A673 (cell line): ENCODE data around the gene DPP10. TPM values are rescaled to one million over a fixed set of nuclear protein-coding genes. Genes with fewer than 3 reads are reported as not detected.

Experiments used
- BruUV-seq: library from RNA; stranded (reverse); fragments of 400-500 nt; replicated peaks from 2 replicates; lab custom pipeline; 2021; lab: Mats Ljungman, UMichigan
- CTCF ChIA-PET: fragments of 300-600 bp; sonication (Branson Sonifier 250); formaldehyde crosslinking; loops from one replicate; lab custom pipeline; 2022; ENCODE audit warnings: antibody characterized with exemption; lab: Charles Lee
- POLR2A ChIA-PET: fragments of 300-600 bp; sonication (Branson Sonifier 250); formaldehyde crosslinking; loops from one replicate; lab custom pipeline; 2022; ENCODE audit warnings: antibody characterized with exemption; ENCODE audit not compliant: low non-redundant PET; lab: Charles Lee
- DNase-seq: peaks from one replicate; pipeline ENCODE4 v3.0.0-alpha.2; 2015; ENCODE audit warnings: low spot score
- H3K27ac ChIP-seq: fragments of 200-600 bp; sonication (generic); 2 replicates; pipeline ENCODE4 v1.5.1; 2016; ENCODE audit warnings: mixed run types, low read depth, mild to moderate bottlenecking, mixed read lengths, antibody characterized with exemption, low read length; ENCODE audit not compliant: poor library complexity, severe bottlenecking
- H3K27me3 ChIP-seq: fragments of 200-600 bp; sonication (generic); replicated peaks from 2 replicates; pipeline ENCODE4 v1.6.1; 2017; ENCODE audit warnings: mixed run types, low read depth, mild to moderate bottlenecking, mixed read lengths, antibody characterized with exemption, low read length; ENCODE audit not compliant: insufficient read depth, poor library complexity
- H3K36me3 ChIP-seq: fragments of 200-600 bp; sonication (generic); 2 replicates; pipeline ENCODE4 v1.6.1; 2016; ENCODE audit warnings: mixed run types, mild to moderate bottlenecking, mixed read lengths, antibody characterized with exemption, low read length; ENCODE audit not compliant: insufficient read depth, poor library complexity, severe bottlenecking
- H3K4me1 ChIP-seq: fragments of 200-600 bp; sonication (generic); 2 replicates; pipeline ENCODE4 v1.6.1; 2017; ENCODE audit warnings: mixed run types, mild to moderate bottlenecking, mixed read lengths, antibody characterized with exemption, low read length; ENCODE audit not compliant: insufficient read depth, poor library complexity, severe bottlenecking
- H3K4me3 ChIP-seq: fragments of 200-600 bp; sonication (generic); 2 replicates; pipeline ENCODE4 v1.5.1; 2016; ENCODE audit warnings: low read depth, mixed run types, mild to moderate bottlenecking, mixed read lengths, low read length; ENCODE audit not compliant: poor library complexity, severe bottlenecking
- H3K9me3 ChIP-seq: fragments of 200-600 bp; sonication (generic); 2 replicates; pipeline ENCODE4 v1.6.1; 2016; ENCODE audit warnings: mixed run types, low read depth, mild to moderate bottlenecking, mixed read lengths, antibody characterized with exemption, low read length; ENCODE audit not compliant: poor library complexity, severe bottlenecking
- EZH2 ChIP-seq: fragments of 200-600 bp; sonication (generic); IDR thresholded peaks from 2 replicates; pipeline ENCODE4 v1.6.1; 2017; ENCODE audit warnings: borderline replicate concordance, low read depth, mild to moderate bottlenecking, mixed read lengths, antibody characterized with exemption, low read length; ENCODE audit not compliant: poor library complexity, severe bottlenecking
- intact Hi-C: fragments of 100-400 bp; cut with micrococcal nuclease; formaldehyde crosslinking; loops from one replicate; pipeline ENCODE4 v1.10.0; 2022; ENCODE audit not compliant: unreplicated experiment
- total RNA-seq: library from RNA; stranded (reverse); gene quantifications from 2 replicates; pipeline ENCODE4 v1.2.3, GENCODE V29; 2021
- TF ChIP-seq, protein P1 (sequence below): fragments of 300-800, 200-600 bp; sonication (generic); conservative IDR thresholded peaks from 2 replicates; pipeline ENCODE4 v1.5.1; 2017; ENCODE audit warnings: low read depth, mild to moderate bottlenecking, antibody characterized with exemption, low read length, moderate library complexity, mixed read lengths

DPP10 gene
- total RNA-seq, 1 experiment from 2014 or later: not detected

DNA sequence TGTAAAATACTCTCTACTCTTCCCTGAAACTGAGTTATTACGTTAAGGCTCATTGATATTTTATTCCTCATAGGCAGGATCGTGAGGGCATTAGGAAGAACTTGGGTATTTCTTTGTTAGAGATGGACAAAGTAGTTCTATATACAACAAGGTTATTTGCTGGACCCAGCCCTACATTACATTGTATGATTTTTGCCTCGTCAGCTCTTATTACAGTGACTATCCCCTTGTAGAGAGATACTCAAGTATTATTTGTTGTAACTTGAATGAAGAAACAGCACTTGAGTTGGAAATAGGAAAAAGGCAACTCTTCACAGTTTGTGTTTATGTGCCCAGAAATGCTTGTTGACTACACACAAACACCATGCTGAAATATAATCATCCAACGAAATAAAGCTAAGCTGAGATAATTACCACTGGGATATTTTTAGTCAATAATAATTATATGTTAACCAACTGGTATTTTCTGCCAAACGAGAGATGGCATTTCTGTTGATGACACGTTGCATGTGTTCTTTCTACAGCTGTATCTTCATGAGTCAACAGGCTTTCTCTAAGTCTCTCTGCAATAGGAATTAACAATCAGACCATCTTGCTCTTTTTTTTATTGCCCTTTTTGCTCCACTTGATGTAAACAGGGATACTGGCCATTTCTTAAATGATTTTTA lies 947.6 kb downstream of the DPP10 start:
- CTCF ChIA-PET: no interaction called here
- Histone ChIP-seq H3K36me3 (no peaks in the 10 kb centered on the region), H3K9me3 (peaks cover 15% of the 10 kb centered on the region), H3K27me3 (no peaks in the 10 kb centered on the region), H3K27ac (no peak overlapping the region), H3K4me3 (no peak overlapping the region), H3K4me1 (no peaks in the 10 kb centered on the region)
- no TSS peak for BruUV-seq
- no peak for DNase-seq
- POLR2A ChIA-PET: no interaction called here
- intact Hi-C loops: no loop called here
- TF ChIP-seq, protein P1, sequence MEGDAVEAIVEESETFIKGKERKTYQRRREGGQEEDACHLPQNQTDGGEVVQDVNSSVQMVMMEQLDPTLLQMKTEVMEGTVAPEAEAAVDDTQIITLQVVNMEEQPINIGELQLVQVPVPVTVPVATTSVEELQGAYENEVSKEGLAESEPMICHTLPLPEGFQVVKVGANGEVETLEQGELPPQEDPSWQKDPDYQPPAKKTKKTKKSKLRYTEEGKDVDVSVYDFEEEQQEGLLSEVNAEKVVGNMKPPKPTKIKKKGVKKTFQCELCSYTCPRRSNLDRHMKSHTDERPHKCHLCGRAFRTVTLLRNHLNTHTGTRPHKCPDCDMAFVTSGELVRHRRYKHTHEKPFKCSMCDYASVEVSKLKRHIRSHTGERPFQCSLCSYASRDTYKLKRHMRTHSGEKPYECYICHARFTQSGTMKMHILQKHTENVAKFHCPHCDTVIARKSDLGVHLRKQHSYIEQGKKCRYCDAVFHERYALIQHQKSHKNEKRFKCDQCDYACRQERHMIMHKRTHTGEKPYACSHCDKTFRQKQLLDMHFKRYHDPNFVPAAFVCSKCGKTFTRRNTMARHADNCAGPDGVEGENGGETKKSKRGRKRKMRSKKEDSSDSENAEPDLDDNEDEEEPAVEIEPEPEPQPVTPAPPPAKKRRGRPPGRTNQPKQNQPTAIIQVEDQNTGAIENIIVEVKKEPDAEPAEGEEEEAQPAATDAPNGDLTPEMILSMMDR: no peak
- TF ChIP-seq EZH2: no peak

DNA sequence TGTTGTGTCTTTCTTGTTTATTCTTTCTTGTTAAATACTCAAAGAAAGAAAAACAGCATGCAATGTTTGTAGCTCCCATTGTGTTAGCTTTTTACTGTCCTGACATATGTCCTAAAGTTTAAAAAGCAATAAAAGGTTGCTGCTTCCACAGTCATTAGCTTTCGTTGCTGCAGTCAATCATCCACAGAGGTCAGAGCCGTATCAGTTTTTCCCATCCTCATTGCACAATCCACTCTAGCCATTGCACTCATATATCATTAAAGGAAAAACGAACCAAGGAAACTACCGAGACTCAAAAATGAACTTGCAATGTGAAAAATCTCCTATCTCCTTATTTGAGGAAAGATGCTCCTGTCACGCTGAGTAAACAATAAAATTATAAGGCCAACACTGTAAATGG lies 954.1 kb downstream of the DPP10 start:
- H3K27me3 ChIP-seq: no peaks in the 10 kb centered on the region
- H3K27ac ChIP-seq: no peak overlapping the region
- DNase-seq: no peak
- TF ChIP-seq EZH2: no peak
- TF ChIP-seq, protein P1: no peak
- POLR2A ChIA-PET: no interaction called here
- CTCF ChIA-PET: no interaction called here
- intact Hi-C loops: no loop called here
- H3K4me1 ChIP-seq: no peaks in the 10 kb centered on the region
- no peak overlapping the region for H3K4me3 ChIP-seq
- no peaks in the 10 kb centered on the region for H3K36me3 ChIP-seq
- no TSS peak for BruUV-seq
- peaks cover 22% of the 10 kb centered on the region for H3K9me3 ChIP-seq

DNA sequence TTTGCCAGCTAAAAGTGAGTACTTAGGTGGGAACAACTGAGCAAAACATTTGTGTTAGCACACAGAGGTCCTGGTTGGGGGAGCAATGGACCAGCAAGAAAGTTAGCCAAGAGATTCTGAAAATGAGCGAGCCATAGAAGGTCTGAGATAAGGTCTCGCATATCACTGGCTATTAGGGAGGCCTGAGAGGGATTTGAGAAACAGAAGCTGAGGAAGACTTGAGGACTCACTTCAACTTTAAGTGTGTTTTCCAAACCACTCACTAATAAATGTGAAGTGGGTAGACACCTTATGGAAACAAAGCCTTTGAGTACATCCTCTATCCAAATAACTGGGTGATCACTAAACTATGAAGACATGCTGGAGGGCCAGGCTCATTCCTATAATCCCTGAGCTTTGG lies 958.5 kb downstream of the DPP10 start:
- TF ChIP-seq, protein P1: no peak
- no peak for TF ChIP-seq EZH2
- Histone ChIP-seq H3K4me3 (no peak overlapping the region), H3K27me3 (no peaks in the 10 kb centered on the region), H3K36me3 (no peaks in the 10 kb centered on the region), H3K9me3 (peaks cover 25% of the 10 kb centered on the region), H3K4me1 (no peaks in the 10 kb centered on the region), H3K27ac (no peak overlapping the region)
- no peak for DNase-seq
- POLR2A ChIA-PET: no interaction called here
- CTCF ChIA-PET: no interaction called here
- BruUV-seq: no TSS peak
- intact Hi-C loops: no loop called here
